Subcutaneous abdominal adipose tissue (tissue), 5 donors: ENCODE measurements around the gene CPPED1.

ENCODE experiments used
- H3K27ac ChIP-seq: one replicate; pipeline ENCODE4 v1.7.0; 2013; ENCODE audit warnings: low read depth, mild to moderate bottlenecking, inconsistent platforms, low read length, moderate library complexity
- H3K27me3 ChIP-seq, 5 donors: one replicate each; pipeline ENCODE4 v1.7.0; 2013; ENCODE audit warnings: low read length in 5 of 5, inconsistent platforms in 1 of 5; ENCODE audit not compliant: control insufficient read depth in 5 of 5, insufficient read depth in 4 of 5
- H3K36me3 ChIP-seq, 5 donors: one replicate each; pipeline ENCODE4 v1.7.0; 2013; ENCODE audit warnings: low read length in 5 of 5; ENCODE audit not compliant: control insufficient read depth in 5 of 5, insufficient read depth in 5 of 5
- H3K4me1 ChIP-seq, 5 donors: one replicate each; pipeline ENCODE4 v1.7.0; 2013; ENCODE audit warnings: low read length in 5 of 5, mild to moderate bottlenecking in 3 of 5, moderate library complexity in 1 of 5; ENCODE audit not compliant: control insufficient read depth in 5 of 5, insufficient read depth in 5 of 5
- H3K4me3 ChIP-seq, 5 donors: one replicate each; pipeline ENCODE4 v1.7.0; 2013; ENCODE audit warnings: low read length in 5 of 5, low read depth in 1 of 5
- H3K9ac ChIP-seq, 5 donors: one replicate each; pipeline ENCODE4 v1.7.0; 2013; ENCODE audit warnings: low read length in 5 of 5, mild to moderate bottlenecking in 4 of 5, moderate library complexity in 3 of 5
- H3K9me3 ChIP-seq, 5 donors: one replicate each; pipeline ENCODE4 v1.7.0; 2013; ENCODE audit warnings: low read length in 5 of 5; ENCODE audit not compliant: control insufficient read depth in 5 of 5
- donor health status: healthy.
- donor health status: healthy.
- donor health status: healthy.
- donor health status: healthy.
- donor health status: healthy.

The CPPED1 gene

GRCh38 chr16:12724226-12724625 lies 79.5 kb downstream of the CPPED1 start:
- H3K9me3 ChIP-seq: peaks cover 0 to 2% (median 0%) of the 10 kb centered on the region in 5 donors
- no peak overlapping the region for H3K4me3 ChIP-seq
- H3K27ac ChIP-seq: no peak overlapping the region
- H3K36me3 ChIP-seq: peaks cover 0 to 5% (median 0%) of the 10 kb centered on the region in 5 donors
- H3K4me1 ChIP-seq: no peaks in the 10 kb centered on the region
- H3K27me3 ChIP-seq: no peaks in the 10 kb centered on the region
- no peak overlapping the region for H3K9ac ChIP-seq

GRCh38 chr16:12723681-12724080 lies 80.0 kb downstream of the CPPED1 start:
- H3K4me1 ChIP-seq: no peaks in the 10 kb centered on the region
- H3K4me3 ChIP-seq: no peak overlapping the region
- H3K9me3 ChIP-seq: peaks cover 0 to 2% (median 0%) of the 10 kb centered on the region in 5 donors
- no peaks in the 10 kb centered on the region for H3K27me3 ChIP-seq
- peaks cover 0 to 5% (median 0%) of the 10 kb centered on the region in 5 donors for H3K36me3 ChIP-seq
- H3K9ac ChIP-seq: no peak overlapping the region
- no peak overlapping the region for H3K27ac ChIP-seq

GRCh38 chr16:12721841-12722421 lies 81.8 kb downstream of the CPPED1 start:
- H3K9me3 ChIP-seq: peaks cover 0 to 2% (median 0%) of the 10 kb centered on the region in 5 donors
- H3K4me3 ChIP-seq: no peak overlapping the region
- peaks cover 0 to 5% (median 0%) of the 10 kb centered on the region in 5 donors for H3K36me3 ChIP-seq
- no peak overlapping the region for H3K27ac ChIP-seq
- no peaks in the 10 kb centered on the region for H3K27me3 ChIP-seq
- no peak overlapping the region for H3K9ac ChIP-seq
- no peaks in the 10 kb centered on the region for H3K4me1 ChIP-seq

GRCh38 chr16:12719972-12720371 lies 83.7 kb downstream of the CPPED1 start:
- Histone ChIP-seq H3K9ac (no peak overlapping the region), H3K9me3 (peaks cover 0 to 2% (median 0%) of the 10 kb centered on the region in 5 donors), H3K4me1 (no peaks in the 10 kb centered on the region), H3K4me3 (no peak overlapping the region), H3K27me3 (no peaks in the 10 kb centered on the region), H3K27ac (no peak overlapping the region), H3K36me3 (peaks cover 0 to 3% (median 0%) of the 10 kb centered on the region in 5 donors)

- no peaks in the 10 kb centered on the region for H3K4me1 ChIP-seq
- H3K36me3 ChIP-seq: peaks cover 0 to 3% (median 0%) of the 10 kb centered on the region in 5 donors
- no peak overlapping the region for H3K4me3 ChIP-seq
- H3K27ac ChIP-seq: no peak overlapping the region
- H3K9me3 ChIP-seq: peaks cover 0 to 3% (median 0%) of the 10 kb centered on the region in 5 donors
- no peaks in the 10 kb centered on the region for H3K27me3 ChIP-seq
- H3K9ac ChIP-seq: no peak overlapping the region
Measured at GRCh38 chr16:12716658-12717057, 87.0 kb downstream of the CPPED1 start.

GRCh38 chr16:12709807-12710206 lies 93.9 kb downstream of the CPPED1 start:
- Histone ChIP-seq H3K27ac (no peak overlapping the region), H3K9ac (no peak overlapping the region), H3K27me3 (no peaks in the 10 kb centered on the region)

GRCh38 chr16:12708266-12708665 lies 95.4 kb downstream of the CPPED1 start:
- H3K4me1 ChIP-seq: no peaks in the 10 kb centered on the region
- H3K27ac ChIP-seq: no peak overlapping the region
- H3K27me3 ChIP-seq: no peaks in the 10 kb centered on the region
- no peaks in the 10 kb centered on the region for H3K9me3 ChIP-seq
- no peak overlapping the region for H3K4me3 ChIP-seq
- peaks cover 2 to 12% (median 8%) of the 10 kb centered on the region in 5 donors for H3K36me3 ChIP-seq
- H3K9ac ChIP-seq: no peak overlapping the region

More at GRCh38 chr16:12709807-12710206, 93.9 kb downstream of the CPPED1 start:
- Histone ChIP-seq H3K4me3 (no peak overlapping the region), H3K36me3 (peaks cover 0 to 2% (median 0%) of the 10 kb centered on the region in 5 donors), H3K9me3 (peaks cover 0 to under 1% (median 0%) of the 10 kb centered on the region in 5 donors), H3K4me1 (no peaks in the 10 kb centered on the region)

- peaks cover 2 to 20% (median 8%) of the 10 kb centered on the region in 5 donors for H3K36me3 ChIP-seq
- H3K27ac ChIP-seq: no peak overlapping the region
- no peaks in the 10 kb centered on the region for H3K27me3 ChIP-seq
Measured at GRCh38 chr16:12706628-12707027, 97.1 kb downstream of the CPPED1 start.

GRCh38 chr16:12704492-12705111 lies 99.1 kb downstream of the CPPED1 start:
- H3K4me3 ChIP-seq: no peak overlapping the region
- no peak overlapping the region for H3K27ac ChIP-seq
- no peak overlapping the region for H3K9ac ChIP-seq
- H3K4me1 ChIP-seq: no peaks in the 10 kb centered on the region
- no peaks in the 10 kb centered on the region for H3K9me3 ChIP-seq
- H3K36me3 ChIP-seq: peaks cover 0 to 23% (median 9%) of the 10 kb centered on the region in 5 donors
- no peaks in the 10 kb centered on the region for H3K27me3 ChIP-seq

More at GRCh38 chr16:12706628-12707027, 97.1 kb downstream of the CPPED1 start:
- Histone ChIP-seq H3K4me1 (no peaks in the 10 kb centered on the region), H3K9ac (no peak overlapping the region), H3K4me3 (no peak overlapping the region), H3K9me3 (no peaks in the 10 kb centered on the region)

GRCh38 chr16:12703935-12704334 lies 99.8 kb downstream of the CPPED1 start:
- no peaks in the 10 kb centered on the region for H3K9me3 ChIP-seq
- no peaks in the 10 kb centered on the region for H3K27me3 ChIP-seq
- no peak overlapping the region for H3K9ac ChIP-seq
- peaks cover 0 to 23% (median 9%) of the 10 kb centered on the region in 5 donors for H3K36me3 ChIP-seq
- H3K4me1 ChIP-seq: no peaks in the 10 kb centered on the region
- no peak overlapping the region for H3K4me3 ChIP-seq
- H3K27ac ChIP-seq: no peak overlapping the region
